ENCODE data around the gene HNRNPUL2.

HNRNPUL2 gene

DNA sequence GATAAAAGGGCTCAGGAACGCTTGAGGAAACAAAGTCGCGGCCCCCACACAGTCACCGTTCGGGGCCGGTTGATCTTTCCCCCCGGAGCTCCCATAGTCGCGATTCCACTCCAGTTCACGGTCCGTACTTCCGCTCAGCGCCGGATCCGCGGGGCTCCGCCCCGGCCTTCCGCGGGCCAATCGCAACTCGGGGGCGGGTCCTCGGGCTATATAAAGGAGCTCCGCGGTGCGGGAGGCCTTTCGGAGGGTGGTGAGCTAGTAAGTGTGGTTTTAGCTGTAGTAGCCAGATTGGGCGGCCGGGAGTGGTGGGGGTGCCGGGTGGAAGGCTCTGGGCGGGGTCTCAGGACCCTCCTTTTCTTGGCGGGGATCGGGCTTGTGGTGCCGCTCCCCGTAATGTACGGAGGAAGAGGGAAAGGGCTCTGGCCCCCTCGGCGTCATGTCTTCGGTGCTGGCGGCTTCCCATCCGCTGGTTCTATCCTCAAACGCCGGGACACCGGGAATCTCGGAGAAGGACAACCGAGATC lies 62.1 kb downstream of the HNRNPUL2 start, which contains the start of the genes C11orf98 and CSKMT:
TSS of gene C11orf98 (minus strand) at position 136 of the 524 bp plus-strand sequence. CDS start at position 95, 41 bp downstream.
TSS of gene CSKMT (plus strand) at position 238 of the 524 bp plus-strand sequence. CDS start 568 bp downstream, outside the sequence.
- Histone ChIP-seq H3K27ac (ENCODE audit: low read depth, low read length) (peak within 1 kb of the TSS; percentile 92), H3K4me2 (ENCODE audit: low read length) (peak within 1 kb of the TSS; percentile 99), H3K79me2 (ENCODE audit: control insufficient read depth, low read length) (peaks cover 67% of the 10 kb centered on the region), H4K20me1 (ENCODE audit: control insufficient read depth, insufficient read depth, low read depth, low read length) (peaks cover 12% of the 10 kb centered on the region), H3K27me3 (ENCODE audit: control insufficient read depth, low read length) (no peaks in the 10 kb centered on the region), H3F3A (ENCODE audit: control insufficient read depth, insufficient read depth) (peaks cover 46% of the 10 kb centered on the region), H3K4me1 (ENCODE audit: control insufficient read depth, low read length) (peaks cover 42% of the 10 kb centered on the region), H3K36me3 (ENCODE audit: control insufficient read depth, low read length) (peaks cover 70% of the 10 kb centered on the region), H3K9me2 (replicated peaks; ENCODE audit: control insufficient read depth, low read length) (no peaks in the 10 kb centered on the region), H3K9me3 (ENCODE audit: control insufficient read depth, insufficient read depth, low read length) (no peaks in the 10 kb centered on the region), H3K4me3 (ENCODE audit: low read length) (peak within 1 kb of the TSS; percentile 98)
- TF ChIP-seq, protein P1, sequence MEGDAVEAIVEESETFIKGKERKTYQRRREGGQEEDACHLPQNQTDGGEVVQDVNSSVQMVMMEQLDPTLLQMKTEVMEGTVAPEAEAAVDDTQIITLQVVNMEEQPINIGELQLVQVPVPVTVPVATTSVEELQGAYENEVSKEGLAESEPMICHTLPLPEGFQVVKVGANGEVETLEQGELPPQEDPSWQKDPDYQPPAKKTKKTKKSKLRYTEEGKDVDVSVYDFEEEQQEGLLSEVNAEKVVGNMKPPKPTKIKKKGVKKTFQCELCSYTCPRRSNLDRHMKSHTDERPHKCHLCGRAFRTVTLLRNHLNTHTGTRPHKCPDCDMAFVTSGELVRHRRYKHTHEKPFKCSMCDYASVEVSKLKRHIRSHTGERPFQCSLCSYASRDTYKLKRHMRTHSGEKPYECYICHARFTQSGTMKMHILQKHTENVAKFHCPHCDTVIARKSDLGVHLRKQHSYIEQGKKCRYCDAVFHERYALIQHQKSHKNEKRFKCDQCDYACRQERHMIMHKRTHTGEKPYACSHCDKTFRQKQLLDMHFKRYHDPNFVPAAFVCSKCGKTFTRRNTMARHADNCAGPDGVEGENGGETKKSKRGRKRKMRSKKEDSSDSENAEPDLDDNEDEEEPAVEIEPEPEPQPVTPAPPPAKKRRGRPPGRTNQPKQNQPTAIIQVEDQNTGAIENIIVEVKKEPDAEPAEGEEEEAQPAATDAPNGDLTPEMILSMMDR (IDR thresholded peaks at IDR 0.05; ENCODE audit: low read depth, low read length, poor library complexity, severe bottlenecking), result no peak
- no peak for TF ChIP-seq EZH2phosphoT487 (IDR thresholded peaks at IDR 0.05; ENCODE audit: borderline replicate concordance, low read length)

DNA sequence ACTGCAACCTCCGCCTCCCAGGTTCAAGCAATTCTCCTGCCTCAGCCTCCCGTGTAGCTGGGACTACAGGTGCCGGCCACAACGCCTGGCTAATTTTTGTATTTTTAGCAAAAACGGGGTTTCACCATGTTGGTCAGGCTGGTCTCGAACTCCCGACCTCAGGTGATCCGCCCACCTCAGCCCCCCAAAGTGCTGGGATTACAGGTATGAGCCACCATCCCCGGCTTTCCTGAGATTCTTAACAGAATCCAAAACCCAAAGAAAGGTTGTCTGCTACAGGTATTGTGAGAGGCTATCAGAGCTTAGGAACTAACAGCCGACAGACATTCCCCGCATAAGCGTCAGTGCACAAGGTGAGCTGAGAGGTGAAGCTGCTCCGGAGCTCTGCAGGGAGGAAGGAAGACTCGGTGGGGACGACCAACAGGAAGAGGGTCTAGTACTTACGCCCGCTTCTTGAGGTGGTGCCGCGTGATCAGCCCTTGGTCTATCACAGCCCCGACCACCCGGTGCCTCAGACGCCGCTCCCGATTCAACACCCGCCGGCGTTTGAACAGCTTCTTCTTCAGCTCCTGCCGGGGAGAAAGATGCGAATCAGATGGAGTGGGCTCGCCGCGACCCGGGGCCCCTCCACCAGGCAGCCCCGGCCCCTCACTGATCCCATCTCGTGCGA lies 62.7 kb downstream of the HNRNPUL2 start:
- Histone ChIP-seq H3K4me3 (ENCODE audit: low read length) (peak overlapping the region; percentile 98), H3K4me2 (ENCODE audit: low read length) (peak overlapping the region; percentile 99), H4K20me1 (ENCODE audit: control insufficient read depth, insufficient read depth, low read depth, low read length) (peaks cover 12% of the 10 kb centered on the region), H3K4me1 (ENCODE audit: control insufficient read depth, low read length) (peaks cover 36% of the 10 kb centered on the region), H3K9me3 (ENCODE audit: control insufficient read depth, insufficient read depth, low read length) (no peaks in the 10 kb centered on the region), H3K27ac (ENCODE audit: low read depth, low read length) (peak overlapping the region; percentile 92), H3K36me3 (ENCODE audit: control insufficient read depth, low read length) (peaks cover 64% of the 10 kb centered on the region), H3K9me2 (replicated peaks; ENCODE audit: control insufficient read depth, low read length) (no peaks in the 10 kb centered on the region), H3K27me3 (ENCODE audit: control insufficient read depth, low read length) (no peaks in the 10 kb centered on the region), H3K79me2 (ENCODE audit: control insufficient read depth, low read length) (peaks cover 61% of the 10 kb centered on the region), H3F3A (ENCODE audit: control insufficient read depth, insufficient read depth) (peaks cover 42% of the 10 kb centered on the region)
- TF ChIP-seq, protein P1 (IDR thresholded peaks at IDR 0.05; ENCODE audit: low read depth, low read length, poor library complexity, severe bottlenecking), result no peak
